Left ventricle myocardium superior (tissue), 1 donor: ENCODE results near the gene LIFR. TPM values are rescaled to one million over a fixed set of nuclear protein-coding genes. Genes with fewer than 3 reads are reported as not detected.

Experiments used
- ATAC-seq: fragments of 200-7000 bp; cut with Tn5 transposase; one replicate; pipeline ENCODE4 v1.9.1; 2020; ENCODE audit warnings: mild to moderate bottlenecking, moderate library complexity
- DNase-seq: peaks from one replicate; pipeline ENCODE4 v3.0.0-alpha.2; 2020
- intact Hi-C: fragments of 100-400 bp; cut with micrococcal nuclease; formaldehyde crosslinking; loops from one replicate; pipeline ENCODE4 v1.11.0; 2022
- total RNA-seq: library from RNA; stranded (reverse); fragmentation: NEBNext Ultra II Directional; extraction: Animal tissue kit (Norgen Biotek cat#: 25700); gene quantifications from one replicate; pipeline ENCODE4 v1.2.1, GENCODE V29; 2021
- donor health status: DM: no; HTN: yes; CAD: no; lungs with severe emphysema.

LIFR gene
- total RNA-seq, 1 donor from 2014 or later = 61.1 TPM

DNA sequence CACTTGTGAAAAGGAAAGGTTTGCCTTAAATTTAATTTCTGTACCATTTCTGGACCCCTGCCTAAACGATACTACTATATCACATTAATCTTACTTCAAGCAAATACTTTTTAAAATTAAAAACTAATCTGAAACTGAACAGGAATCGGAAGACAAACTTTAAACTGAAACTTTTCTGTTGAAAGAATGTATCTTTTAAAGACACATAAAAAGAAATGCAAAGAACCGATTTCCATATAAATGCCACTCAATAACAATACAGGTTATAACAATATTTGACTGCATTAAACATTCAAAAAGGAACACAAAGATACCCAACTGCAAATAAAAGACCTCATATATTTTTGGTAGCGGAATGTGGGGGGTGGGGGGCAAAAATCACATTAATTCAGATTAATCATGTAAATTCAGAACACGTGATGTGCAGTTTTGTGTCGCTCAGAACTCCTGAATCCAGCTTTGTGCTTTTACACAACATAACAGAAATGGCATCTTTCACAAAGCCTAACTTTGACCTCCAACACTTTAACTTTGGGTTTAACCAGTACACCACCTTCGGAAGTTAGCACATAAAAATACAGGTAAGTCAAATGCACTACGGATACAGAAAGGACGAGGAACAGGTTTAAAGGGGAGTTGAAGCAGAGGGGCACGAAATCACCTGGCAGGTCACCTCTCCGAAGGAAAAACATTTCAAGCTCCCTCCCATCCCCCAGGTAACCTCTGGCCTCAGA lies 925 bp downstream of the LIFR start:
- DNase-seq = no peak
- intact Hi-C loops = loop anchor here (10.0 kb wide), 2 partner anchors 109 to 111 kb away; no protein-coding TSS in a partner anchor
- no peak for ATAC-seq

DNA sequence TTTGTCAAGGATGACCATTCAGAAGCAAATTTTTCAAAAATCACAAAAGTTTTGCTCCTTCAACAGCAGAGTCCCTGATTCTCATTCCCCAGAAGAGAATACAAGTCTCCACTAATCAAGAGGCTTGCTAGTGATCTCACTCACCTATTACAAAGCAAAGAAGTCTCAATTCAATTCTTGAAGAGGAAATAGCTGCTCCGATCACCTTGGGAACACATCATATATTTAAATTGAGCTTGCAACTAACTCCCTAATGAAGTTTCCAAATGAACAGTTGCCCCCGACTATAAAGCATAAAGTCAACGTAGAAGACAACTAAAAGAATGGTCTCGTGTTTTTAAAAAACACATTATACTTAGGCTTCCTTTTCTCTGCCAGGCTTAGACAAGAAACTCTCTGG lies 1.6 kb downstream of the LIFR start:
- DNase-seq (no peak), ATAC-seq (no peak)
- intact Hi-C loops = loop anchor here (10.0 kb wide), 2 partner anchors 110 kb away; no protein-coding TSS in a partner anchor

DNA sequence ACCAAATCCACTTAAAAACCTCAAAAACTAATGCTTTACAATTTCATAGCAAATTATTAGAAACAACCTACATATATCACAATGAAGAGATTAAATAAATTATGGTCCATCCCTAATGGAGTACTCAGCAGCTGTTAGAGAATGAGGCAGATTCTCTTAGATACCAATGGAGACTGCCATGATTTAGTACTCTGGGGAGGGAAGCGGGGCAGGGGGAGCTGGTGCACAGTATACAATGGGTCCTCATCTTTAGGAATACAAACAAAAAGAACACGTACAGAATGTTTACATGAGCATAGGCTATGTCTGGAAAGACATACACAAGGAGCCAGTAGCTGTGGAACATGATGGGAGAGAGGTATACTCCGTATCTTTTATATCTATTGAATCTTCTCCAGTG lies 2.0 kb downstream of the LIFR start:
- intact Hi-C loops = loop anchor here (10.0 kb wide), 2 partner anchors 110 kb away; no protein-coding TSS in a partner anchor
- DNase-seq (no peak), ATAC-seq (no peak)

DNA sequence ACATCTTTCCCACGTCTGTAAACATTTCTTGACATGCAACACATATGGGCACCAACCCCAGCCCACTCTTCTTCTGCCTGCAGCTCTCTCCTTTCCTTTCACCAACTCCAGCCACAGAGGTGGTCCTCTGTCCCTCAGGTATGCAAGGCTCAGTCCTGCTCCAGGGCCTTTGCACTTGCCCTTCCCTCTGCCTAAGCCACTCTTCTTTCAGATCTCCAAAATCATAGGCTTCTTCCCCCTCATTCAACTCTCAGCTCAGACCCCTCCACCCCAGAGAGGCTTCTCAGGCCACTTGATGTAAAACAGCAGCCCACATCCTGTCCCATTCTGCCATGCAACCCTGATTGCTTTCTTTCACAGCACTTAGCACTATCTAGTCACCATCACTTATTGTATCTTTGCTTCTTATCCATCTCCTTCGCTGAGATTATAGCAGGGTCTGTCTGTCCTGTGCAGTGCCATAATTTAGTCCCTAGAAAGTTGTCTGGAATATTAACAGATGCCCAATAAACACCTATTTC lies 3.4 kb downstream of the LIFR start:
- intact Hi-C loops = loop anchor here (10.0 kb wide), 2 partner anchors 108 to 112 kb away; no protein-coding TSS in a partner anchor
- no peak for DNase-seq
- ATAC-seq = no peak

DNA sequence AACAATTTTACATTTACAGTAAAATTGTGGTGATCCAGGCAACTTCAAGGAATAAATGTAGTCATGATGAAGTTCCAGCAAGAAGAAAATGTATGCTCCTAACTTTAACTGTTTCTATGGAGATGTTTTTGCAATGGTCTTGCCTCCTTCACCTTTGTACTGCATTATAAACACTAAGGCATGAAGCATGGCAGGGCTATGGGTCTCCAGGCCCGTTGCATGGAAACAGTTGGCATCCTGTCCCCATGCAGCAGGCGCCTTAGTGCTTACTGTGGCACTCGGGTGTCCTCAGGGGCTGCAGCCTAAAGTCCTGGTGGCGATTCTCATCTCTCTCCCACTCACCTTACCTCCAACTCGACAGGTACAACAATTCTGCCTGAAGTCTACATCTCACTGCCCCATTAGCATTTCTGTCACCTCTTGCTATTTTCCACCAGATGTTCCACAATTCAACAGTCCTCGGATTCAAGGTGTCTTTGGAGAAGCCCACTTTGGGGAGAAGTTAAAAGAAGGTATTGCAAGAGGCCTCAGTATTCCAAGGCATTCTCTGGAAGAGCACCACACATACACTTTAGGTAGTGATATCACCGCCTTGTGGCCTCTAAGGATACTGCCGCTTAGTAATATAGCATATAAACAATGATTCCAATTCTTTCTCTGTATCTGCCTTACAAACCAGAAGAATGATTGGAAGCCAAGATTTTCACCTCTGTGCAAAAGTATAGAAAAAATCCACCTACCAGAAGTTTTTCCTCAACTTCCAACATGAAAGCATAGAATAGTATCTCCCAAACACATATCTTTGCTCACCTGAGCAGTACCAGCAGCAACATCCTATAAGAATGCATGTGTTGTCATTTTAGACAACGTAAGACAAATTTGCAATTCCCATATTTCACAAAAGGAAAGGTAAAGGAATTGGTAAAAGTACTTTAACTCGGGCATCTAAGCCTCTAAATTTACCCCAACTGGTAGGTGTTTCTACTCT lies 5.1 kb downstream of the LIFR start:
- intact Hi-C loops = loop anchor here (10.0 kb wide), 2 partner anchors 107 to 113 kb away; no protein-coding TSS in a partner anchor
- ATAC-seq (peak; percentile 38), DNase-seq (peak; percentile 41)

DNA sequence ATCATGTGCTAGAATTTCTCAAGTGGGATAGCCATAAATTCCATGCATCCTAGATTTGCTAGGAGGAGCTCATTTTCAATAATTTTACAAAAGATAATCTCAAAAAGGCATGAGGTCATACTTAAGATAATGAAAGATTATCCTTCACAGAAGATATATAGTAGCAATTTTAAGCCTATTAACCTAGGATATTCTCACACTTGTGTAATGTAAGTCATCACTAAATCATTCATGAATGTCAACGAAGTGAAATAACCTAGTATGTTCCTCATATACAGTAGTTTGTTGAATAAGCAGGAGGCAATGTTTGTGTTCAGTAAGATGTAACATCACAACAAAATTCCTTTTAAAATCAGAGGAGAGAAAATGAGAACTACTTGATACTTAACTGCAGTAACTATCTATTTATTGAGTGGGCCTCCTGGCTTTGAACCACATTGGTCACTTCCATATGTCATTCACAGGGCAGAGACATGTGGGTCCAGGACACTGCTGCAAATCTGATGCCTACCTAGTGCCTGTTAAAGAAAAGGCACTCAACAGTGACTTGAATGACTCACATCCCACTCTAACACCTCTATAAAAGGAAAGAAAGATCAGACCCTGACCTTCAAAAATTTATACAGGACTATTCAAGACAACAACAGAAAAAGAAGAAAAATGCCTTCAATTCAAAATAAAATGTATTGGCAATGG lies 8.2 kb downstream of the LIFR start:
- peak; percentile 72 for ATAC-seq
- intact Hi-C loops = no loop called here
- no peak for DNase-seq

DNA sequence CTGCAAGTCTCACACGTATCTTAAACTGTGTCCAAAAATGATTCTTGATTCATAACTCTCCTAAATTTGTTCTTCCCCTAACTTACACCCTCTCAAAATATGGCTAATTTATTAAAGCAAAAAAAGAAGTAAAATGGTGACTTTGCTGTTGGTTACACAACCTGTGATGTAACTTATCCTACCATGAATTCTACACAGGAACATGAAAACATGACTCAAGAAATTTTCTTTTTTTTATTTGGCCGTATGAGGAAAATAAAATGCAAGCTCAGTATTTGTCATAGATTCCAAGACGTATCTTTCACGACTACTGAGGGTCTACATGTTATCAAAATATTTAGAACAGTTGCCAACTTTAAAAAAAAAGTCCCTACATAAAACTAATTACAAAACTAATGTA lies 9.2 kb downstream of the LIFR start:
- intact Hi-C loops = no loop called here
- DNase-seq (no peak), ATAC-seq (no peak)

DNA sequence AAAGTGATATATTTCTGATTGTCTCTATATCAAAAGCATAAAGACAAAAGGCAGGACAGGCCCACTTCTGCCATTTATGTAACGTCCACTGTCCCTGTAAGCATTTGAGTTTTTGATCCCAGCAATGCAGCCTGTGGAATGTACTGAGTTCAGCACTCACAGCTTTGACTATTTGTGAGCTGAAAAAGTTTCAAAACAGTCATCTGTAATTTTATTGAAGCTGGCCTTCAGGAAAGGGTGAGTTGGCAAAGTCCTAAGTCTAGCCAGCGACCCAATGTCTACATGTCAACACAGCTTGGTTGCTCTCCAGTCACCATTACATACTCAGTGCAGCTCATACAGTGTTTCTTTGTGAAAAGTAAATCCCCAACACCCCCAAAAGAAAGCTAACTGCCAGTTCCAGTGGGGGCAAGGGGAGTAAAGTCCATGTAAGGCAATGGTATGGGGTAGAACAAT lies 9.7 kb downstream of the LIFR start:
- peak; percentile 8 for ATAC-seq
- DNase-seq = no peak
- intact Hi-C loops = no loop called here

DNA sequence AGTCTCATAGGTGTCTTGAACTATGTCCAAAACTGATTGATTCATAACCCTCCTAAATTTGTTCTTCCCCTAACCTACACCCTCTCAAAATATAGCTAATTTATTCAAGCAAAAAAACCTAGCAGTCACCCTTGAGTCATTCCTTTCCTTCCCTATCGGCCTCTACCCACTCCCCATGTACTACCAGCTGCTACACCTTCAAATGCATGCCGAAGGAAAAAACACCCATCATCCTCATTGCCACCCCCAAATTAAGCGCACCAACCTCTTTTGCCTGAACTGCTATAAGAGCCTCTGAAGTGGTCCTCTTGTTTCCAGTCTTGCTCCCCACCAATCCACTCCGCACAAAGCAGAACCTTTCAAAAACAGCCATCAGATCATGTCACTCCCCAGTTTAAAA lies 12.6 kb downstream of the LIFR start:
- intact Hi-C loops = no loop called here
- no peak for ATAC-seq
- DNase-seq = no peak

DNA sequence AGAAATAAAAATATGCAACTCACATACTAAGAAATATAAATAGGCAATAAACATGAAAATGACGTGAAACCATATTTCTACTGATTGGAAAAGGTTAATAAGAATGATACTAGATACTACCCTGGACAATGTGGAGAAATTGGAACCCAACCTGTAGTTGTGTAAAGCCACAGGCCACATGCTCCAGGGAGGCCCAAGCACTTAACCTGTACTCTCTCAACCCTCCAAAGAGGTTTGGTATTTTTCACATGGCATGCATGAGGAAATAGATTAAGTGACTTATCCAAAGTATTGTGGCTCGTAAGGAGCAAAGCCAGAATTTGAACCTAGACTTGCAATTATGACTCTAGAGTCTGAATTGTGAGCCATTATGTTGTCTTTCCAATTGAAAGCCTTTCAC lies 13.4 kb downstream of the LIFR start:
- intact Hi-C loops = no loop called here
- ATAC-seq (no peak), DNase-seq (no peak)

DNA sequence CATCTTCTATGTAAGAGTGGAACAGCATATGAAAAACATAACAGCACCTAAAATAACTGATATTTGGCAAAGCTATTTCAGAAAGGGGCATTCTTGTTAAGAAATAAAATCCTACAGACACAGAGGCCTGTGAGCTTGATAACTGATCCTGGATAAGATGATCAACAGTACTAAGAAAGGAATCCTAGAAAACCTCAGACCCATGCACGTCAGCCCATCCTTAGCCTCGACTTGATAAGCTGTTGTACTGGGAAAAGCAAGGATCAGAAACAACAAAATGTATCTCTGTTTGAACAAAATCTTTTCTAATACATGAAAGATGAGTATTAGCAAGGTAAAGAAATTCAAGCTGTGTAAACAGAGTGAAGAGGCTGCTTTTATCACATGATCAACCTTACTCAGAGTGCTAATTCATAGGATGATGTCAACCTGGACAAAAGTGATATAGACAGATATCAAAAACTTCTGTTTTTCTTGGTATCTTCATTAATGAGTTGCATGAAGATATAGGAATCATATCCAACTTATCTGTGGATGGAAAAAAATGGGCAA lies 15.2 kb downstream of the LIFR start:
- ATAC-seq (no peak), DNase-seq (no peak)
- intact Hi-C loops = no loop called here

DNA sequence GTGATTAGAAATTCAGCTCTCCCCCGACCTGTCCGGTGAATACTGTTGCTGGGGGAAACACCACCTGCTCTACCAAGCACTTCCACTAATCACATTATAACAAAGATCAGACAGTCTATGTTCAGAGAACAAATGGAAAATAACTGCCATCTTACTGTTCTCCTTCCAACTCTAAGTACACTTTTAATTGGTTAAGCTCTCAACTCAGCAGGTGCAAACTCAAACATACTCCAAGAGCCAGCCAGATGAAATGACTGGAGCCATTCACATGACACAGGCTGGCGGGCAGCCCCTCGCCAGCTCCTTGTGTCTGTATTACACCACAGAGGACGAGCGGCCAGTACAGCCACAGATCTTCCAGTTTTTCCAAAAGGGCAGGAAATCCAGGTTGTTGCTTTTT lies 16.1 kb downstream of the LIFR start:
- DNase-seq (peak; percentile 78), ATAC-seq (peak; percentile 95)
- intact Hi-C loops = no loop called here

DNA sequence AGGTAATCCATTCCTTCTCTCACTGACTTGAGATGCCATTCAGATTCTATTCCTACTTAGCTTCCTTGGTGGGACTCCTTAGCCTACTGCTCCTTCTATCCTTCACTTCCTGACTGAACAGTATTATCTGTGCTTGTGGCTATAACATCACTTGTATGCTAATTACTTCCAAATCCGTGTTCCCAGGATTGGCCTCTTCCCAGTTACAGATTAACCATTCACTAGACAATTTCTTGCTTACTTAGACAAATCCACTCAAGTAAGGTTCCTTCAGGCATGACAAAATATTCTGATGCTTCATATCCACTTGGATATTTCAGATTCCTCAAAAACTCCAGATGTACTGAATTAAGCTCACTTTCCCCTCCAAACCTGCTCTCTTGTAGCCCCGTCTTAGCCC lies 18.3 kb downstream of the LIFR start:
- intact Hi-C loops = no loop called here
- DNase-seq = no peak
- no peak for ATAC-seq

DNA sequence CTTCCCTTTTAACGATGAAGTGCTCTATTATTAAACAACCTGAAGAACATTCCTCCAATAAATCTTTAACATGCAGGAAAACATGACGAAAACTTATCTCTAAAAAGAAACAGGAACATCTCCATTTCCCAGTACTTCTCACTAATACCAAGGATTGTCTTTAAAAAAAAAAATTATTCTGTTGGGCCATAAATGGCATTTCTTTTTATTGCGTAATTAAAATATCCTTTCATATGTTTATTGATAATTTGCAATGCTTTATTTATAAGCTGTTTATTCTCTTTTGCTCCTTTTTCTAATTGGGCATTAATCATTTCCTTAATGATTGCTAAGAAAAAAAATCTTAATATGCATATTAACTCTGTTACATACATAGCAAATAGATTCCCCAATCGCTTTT lies 18.9 kb downstream of the LIFR start:
- DNase-seq (no peak), ATAC-seq (no peak)
- intact Hi-C loops = no loop called here

DNA sequence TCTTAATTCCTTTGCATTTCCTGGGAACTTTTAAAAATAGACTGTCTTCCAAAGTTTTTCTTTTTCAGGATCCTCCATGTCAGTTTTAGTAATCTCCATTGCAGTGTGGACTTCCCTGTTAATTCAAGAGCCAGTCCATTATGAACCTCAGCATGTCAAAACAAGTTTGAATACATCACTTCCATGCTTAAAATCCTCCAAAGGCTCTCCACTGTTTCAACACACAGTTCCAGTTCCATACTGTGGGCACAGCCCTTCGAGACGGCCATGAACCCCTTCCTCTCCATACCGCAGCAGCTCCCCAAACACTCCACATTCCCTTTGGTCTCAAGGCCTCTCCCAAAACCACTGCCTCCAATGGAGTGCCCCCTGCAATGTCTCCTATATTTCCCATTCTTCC lies 19.5 kb downstream of the LIFR start:
- ATAC-seq (no peak), DNase-seq (no peak)
- intact Hi-C loops = no loop called here

DNA sequence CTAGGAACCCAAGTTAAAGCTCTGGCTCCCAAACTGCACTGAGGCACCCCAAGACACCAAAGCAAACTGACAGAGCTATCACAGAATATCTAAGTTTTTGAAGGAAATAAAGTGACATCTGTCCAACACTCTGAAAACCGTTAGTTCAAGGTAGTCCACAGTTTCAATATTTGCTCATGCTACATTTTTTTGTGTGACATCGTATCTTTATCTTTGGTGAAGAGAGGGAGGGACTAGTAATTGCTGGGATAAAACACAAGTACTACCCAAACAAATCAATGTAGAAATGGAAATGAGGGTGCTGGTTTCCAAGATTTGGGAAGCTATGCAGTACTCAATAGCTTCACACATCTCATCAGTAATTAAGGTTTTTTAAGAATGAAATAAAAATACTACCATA lies 20.6 kb downstream of the LIFR start:
- ATAC-seq (no peak), DNase-seq (no peak)
- intact Hi-C loops = no loop called here

DNA sequence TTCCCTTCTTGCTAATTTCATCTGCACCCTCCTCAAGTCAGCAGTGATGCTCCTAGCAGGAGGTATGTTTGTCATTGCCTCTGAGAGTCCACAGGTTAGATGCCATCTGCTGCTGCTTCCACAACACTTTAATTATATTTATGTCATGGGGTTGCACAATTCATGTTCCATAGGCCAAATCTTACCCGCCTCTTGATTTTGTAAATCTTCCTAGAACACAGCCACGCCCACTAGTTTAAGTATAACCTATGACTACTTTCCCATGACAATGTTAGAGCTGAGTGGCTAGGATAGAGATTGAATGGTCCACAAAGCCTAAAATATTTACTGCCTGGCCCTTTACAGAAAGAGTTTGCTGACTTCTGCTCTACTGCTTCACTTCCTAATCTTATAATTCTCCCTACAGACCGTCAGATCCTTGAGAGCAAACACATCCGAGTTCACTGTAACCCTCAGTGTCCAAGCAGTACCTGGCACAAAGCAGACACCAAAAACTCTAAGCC lies 21.1 kb downstream of the LIFR start:
- DNase-seq = no peak
- ATAC-seq = peak; percentile 11
- intact Hi-C loops = no loop called here

DNA sequence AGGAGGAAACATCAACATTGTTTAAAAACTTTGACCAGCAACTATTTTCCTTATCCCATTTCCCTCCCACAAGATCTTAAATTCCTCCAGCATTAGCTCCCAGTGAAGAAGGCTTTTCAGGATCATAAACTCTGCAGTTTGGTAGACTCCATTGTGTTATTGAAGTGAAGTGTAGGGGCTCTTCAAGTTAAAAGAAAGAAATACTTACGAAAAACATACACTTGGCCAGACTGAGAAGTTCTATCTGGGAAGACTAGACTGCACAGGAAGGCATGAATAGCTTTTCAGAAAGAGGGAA lies 22.3 kb downstream of the LIFR start:
- DNase-seq (no peak), ATAC-seq (no peak)
- intact Hi-C loops = no loop called here
